LNCAP (cell line): ENCODE data around the gene PRR27.

ENCODE experiments used
- CTCF ChIP-seq: fragments of 450-650 bp; IDR thresholded peaks from 2 replicates; pipeline ENCODE4 v1.5.1; 2017; ENCODE audit warnings: mild to moderate bottlenecking

The PRR27 gene

GRCh38 chr4:70152088-70152487 lies 1.9 kb upstream of the PRR27 start:
- TF ChIP-seq CTCF: no peak

GRCh38 chr4:70158576-70158975 lies 4.5 kb downstream of the PRR27 start:
- no peak for TF ChIP-seq CTCF

GRCh38 chr4:70177090-70177489 lies 23.1 kb downstream of the PRR27 start:
- TF ChIP-seq CTCF: no peak

- no peak for TF ChIP-seq CTCF
These were observed 24.1 kb downstream of the PRR27 start for GRCh38 chr4:70178075-70178660.

- no peak for TF ChIP-seq CTCF
These were observed 25.8 kb downstream of the PRR27 start for GRCh38 chr4:70179811-70180210.

GRCh38 chr4:70181864-70182263 lies 27.8 kb downstream of the PRR27 start:
- TF ChIP-seq CTCF: no peak

- no peak for TF ChIP-seq CTCF
These were observed 28.6 kb downstream of the PRR27 start for GRCh38 chr4:70182517-70183167.
